NCI-H345 treated with DMSO at 0.1 percent for 48 hours (cell line): ENCODE measurements around the gene FHIT.

Source experiments
- DNase-seq: peaks from one replicate; lab custom pipeline; 2025; ENCODE audit not compliant: unreplicated experiment; lab: John Stamatoyannopoulos, UW

FHIT gene

DNA sequence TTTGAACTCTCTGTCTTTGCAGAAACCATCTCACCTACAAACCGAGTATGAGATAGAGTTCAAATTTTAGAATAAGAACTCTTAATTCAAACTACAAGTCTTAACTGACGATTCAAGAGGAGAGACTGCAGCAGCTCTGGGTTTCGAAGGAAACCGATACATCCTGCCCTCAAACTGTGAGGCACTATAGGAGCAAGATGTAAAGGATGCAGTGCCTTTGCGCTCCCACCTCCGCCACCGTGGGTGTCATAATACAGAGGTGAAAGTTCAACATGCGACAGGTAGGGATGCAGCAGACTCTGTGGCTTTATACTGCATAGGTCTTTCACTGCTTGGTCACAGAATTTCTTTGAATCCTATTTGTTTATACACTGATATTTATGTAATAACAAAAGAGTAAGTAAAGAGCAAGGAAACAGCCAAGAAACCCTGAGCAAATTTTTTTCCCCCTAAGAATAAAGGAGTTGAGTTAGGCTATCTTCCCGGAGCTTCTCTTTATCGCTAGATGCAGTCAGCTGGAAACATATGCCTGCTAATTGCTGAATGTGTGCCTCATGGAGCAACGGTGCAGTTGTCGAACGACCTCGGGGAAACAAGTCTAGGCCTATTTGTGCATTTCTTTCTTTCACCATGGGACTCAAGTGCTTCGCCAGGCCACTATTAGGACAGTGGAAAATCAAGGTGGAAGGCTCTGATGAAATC, 1103.9 kb downstream of the FHIT start:
- DNase-seq: no peak

DNA sequence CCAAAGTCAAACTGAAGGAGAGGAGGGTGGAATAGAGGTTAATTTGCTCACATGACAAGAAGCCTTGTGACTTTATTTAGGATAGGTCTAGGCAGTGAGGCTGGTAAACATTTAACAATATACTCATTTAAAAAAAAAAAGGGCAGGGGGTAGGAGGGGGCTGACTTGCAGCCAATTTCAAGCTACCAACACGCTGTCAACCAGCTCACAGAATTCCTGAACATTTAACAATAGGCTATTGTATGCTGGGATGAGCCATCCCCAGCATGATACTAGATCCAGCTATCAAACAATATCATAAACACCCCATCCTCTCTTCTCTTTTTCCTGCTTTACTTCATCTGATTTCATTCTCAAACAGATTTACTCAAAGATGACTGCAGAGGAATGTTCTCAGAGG, 1105.1 kb downstream of the FHIT start:
- DNase-seq: no peak

DNA sequence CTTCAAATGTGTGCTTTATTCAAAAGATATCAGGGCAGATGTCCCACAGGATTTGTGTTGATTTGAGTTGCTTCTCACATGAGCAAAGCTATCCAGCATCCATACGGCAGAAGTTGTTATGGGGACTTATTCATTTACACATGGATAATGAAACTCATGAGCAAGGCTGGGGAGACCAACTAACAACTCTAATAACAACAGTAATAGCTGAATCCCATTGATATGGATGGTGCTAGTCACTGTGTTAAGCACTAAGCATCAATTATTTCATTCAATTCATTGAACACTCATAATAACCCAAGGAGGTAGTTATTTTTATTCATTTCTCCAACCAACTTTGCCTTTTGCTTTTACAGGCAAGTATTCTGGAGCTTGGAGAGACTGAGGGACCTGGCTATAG, 1107.2 kb downstream of the FHIT start:
- DNase-seq: no peak

DNA sequence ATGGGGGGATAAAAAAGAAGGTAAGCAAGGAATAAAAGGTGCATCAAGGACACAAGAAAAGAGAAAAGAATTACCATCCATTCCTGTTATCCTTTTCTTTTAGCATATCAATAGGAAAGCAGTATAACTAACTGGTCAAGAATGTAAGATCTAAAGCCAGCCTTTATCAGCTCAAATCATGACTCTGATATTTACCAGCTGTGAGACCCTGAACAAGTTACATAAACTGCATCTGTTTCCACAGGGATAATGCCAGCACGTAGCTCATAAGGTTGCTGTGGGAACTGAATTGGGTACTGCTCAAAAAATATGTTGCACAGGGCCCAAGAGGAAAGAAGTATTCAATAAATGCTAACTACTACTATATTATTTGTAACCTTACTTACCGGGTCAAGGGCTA, 1109.2 kb downstream of the FHIT start:
- no peak for DNase-seq

DNA sequence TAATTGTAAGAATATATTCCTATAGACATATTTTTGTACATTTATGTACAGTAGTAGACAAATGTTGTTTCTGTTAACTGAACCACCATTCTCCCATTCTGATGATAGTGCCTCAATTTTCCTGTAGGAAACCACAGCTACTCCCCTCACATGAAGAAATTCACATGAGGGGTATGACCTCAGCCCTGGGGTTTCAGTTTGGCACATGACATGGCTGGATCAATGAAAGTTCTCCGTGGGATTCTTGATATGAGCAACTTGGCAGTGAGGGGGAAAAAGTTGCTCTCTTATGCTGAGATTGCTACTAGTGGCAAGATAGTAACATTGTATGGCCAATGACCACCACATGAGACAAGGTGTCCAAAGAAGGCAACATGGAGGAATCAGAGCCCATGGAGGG, 1111.1 kb downstream of the FHIT start:
- DNase-seq: no peak

DNA sequence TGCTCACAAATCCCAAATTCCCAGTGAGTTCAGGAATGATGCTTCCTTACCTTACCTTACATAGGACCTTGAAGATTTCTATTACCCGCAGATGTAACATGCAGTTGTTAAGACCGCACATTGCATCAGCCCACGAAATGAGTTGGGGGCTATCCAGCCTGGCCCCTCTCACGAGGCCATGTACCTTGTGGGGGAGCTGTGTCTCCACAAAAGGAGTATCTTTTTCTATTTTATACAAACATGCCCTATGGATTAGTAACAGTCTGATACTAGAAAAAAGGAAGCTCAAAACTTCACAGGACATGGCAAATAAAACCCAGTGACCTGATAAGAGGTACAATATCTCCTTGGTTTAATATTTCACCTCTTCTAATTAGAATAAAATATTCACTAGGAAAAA, 1114.7 kb downstream of the FHIT start:
- DNase-seq: no peak

DNA sequence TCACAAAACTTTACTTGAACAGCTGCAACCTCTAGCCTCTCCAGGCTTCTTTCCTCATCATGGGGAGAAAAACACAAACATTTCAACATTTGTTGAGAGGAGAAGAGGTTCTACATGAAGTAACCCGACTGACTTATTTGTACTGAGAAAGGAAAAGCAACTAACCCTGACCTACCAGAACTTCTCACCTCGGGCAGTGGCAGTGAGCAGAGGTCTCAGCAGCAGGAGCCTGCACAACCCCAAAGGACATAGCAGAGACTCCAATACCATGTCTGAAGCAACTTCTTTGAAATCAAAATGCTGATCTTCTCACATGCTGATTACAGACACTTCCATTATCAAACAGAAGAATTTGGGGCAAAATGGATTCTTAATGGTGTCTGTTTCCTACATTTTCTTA, 1115.8 kb downstream of the FHIT start:
- DNase-seq: no peak

DNA sequence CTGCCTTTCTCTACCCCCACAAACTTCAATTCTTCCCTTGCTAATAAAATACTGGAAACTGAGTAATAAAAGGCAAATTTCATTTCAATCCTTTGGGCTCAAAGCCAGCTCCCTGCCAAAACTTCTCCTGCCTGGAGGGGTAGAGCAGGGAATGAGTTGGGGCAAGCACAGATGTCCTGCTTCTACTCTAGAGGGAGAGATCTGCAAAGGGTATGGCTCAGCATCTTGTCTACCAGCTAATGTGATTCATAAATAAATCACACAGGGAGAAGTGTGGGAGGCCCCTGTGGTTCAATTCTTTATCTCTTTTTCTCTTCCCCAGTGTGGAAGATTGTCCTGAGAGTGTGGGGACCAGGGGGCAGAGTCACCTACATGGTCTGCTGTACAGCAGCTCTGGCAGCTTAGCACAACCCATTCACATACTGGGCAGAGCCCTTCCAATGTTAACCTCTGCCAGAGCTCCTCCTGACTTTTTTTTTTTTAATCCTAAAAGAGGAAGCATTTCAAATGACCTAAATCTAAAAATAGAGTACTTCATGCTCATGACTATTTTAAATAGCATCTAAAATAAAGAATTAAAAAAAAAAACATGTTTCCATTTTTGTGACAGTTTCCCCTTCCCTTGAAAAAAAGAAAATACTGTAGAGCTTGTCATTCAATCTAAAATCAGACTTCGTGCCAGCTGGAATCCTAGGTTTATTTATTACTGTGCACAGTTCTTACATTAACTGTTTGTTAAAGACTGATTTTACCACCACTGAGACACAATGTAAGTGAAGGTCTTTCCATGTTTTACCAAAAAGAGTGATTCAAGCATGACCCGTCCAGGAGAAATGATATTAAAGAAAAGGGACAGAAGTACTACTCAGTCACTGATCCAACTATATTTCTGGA, 1117.7 kb downstream of the FHIT start:
- no peak for DNase-seq

DNA sequence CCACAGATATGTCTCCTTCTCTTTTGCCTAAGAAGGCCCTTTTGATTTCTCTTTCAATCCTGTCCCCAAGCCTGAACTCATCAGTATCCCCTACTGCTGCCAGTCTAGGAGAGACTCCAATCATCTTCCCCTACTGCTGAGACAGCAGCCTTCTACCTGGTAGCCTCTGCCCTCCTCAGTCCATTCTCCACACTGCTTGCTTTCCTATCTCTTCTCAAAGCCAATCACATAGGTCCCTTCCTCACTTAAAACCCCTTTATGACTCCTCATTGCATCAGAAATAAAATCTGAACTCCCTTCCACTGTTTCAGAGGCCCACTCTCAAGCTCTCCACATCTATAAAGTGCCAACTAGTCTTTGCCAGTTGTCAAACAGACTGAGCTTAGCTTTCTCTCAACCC, 1119.6 kb downstream of the FHIT start:
- DNase-seq: no peak

DNA sequence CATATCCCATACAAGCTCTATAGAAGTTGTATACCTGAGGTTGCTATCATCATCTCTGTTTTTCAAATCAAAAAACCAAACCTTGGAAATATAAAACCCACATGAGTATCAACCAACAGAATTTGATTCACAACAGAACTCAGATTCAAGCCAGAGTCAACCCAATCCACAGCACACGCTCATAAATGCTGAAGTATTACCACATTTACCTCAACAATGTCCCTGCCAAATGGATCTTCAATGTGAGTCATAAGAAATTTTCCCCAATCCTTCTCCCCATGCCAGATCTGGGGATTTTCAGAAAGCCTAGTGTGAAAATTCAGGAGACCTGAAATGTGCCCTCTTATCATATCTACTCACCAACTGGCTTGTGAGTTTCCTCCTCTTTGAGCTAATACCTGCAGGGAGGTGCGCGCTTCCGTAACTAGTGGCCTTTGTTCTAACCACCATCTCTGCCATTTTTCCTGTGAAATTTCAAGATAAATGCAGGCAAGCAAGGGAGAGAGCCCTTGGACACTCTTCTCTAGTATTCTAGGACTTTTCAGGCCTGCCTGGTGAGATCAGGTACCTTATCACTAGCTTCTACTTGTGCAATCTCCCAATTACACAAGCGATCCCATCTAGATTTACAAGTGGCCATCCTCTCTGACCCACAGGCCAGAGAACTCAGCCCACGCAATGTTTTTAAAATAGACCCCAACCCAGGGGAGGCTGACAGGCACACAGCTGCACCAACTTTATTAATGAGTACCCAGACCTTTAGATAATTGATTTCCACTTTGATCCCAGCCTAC, 1124.5 kb downstream of the FHIT start:
- DNase-seq: no peak

DNA sequence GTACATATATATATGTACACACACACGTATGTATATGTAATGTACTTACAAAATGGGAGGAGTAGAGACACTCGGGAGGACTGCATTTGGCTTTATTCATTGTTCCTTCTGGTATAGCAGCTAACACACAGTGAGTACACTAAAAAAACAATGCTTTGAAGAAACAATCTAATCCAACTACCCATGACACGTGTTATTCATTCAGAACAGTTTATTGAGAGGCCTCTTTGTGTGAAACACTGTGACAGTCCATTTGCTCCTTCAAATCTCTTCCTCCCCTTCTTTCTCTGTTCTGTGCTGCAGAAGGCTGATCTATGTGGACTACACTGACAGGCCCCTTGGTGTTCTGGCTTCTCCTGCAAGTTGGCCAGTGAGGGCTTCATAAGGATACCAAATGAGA, 1125.6 kb downstream of the FHIT start:
- no peak for DNase-seq

DNA sequence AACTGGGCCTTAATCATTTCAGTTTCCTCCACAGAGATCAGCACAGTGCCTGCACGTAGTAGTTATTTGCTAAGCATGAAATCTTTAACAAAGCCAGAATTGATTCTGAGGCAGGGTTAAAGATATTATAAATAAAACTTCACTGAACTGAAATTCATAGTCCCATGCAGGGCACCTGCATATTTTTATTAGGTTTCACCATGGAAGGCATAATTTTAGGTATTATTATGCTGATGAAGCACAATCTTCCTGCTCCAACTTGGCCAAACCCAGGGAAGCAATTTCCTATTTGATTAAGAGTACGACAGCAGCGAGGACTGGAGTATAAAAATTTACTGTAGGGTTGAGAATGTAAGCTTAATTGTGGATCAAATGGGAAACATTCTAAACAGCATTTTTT, 1131.0 kb downstream of the FHIT start:
- DNase-seq: no peak

DNA sequence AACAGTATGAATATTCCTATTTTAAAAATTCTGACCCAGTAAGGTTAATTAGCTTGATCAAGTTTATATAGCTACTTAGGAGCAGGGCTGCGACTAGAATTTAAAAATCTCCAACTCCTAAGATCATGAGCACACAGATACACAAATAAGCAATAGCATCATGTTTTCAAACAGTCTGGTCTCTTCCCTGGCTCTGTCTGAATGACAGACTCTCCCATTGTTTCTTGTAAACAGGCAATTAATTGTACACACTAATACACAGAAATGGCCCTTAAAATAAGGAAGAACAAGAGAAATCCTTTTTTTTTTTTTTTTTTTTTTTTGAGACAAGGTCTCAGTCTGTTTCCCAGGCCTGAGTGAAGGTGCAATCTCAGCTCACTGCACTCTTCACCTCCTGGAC, 1137.1 kb downstream of the FHIT start:
- no peak for DNase-seq

DNA sequence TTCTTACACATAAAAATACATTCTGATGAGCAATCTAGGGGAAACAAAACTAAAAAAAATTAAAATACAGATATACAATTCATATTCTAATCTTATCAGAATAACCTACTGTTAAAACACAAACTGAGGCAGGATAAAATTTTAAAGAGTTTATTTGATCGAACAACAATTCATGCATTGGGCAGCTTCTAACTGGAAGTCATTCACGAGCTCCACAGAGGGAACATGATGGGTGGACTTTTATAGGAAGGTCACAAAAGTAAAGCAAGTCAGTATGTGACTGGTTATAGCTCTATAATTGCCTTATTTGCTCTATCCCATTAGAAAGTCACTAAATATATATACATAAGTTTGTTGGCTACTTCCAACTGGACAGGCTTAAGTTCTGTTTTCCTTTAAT, 1144.0 kb downstream of the FHIT start:
- no peak for DNase-seq

DNA sequence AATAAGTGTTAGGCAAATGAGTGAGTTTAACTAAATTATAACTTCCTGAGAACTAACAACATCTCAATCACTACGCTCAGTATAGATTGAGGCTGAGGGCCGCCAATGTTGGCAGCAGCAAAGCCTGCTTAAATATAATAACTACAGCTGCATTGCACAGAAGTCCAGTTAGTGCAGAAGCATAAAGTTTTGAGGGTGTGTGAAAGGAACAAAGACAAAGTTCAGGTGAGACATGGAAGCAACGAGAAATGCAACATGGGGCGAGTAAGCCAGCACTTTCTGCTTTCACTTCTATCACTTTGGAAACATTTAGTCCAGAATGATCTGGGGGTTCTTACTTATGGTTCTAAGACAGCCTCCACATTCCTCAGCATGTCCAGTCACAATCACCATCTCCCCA, 1149.1 kb downstream of the FHIT start:
- no peak for DNase-seq

DNA sequence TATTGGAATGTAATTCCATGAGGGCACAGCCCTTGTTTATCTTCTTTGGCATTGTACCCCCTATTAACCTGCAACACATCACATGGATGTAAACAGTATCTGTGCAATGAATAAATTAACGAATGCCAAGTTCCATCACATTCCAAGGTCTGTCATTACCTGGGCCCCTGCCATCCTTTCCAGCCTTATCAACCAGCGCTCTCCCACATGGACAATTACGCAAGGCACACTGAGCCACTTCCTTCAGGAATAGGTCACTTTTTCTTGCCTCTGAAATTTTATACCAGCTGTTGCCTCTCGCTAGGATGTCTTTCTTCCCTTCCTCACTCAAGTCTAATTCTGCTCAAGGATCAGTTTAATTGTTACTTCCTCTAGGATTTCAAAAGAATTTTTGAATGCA, 1149.6 kb downstream of the FHIT start:
- DNase-seq: no peak

DNA sequence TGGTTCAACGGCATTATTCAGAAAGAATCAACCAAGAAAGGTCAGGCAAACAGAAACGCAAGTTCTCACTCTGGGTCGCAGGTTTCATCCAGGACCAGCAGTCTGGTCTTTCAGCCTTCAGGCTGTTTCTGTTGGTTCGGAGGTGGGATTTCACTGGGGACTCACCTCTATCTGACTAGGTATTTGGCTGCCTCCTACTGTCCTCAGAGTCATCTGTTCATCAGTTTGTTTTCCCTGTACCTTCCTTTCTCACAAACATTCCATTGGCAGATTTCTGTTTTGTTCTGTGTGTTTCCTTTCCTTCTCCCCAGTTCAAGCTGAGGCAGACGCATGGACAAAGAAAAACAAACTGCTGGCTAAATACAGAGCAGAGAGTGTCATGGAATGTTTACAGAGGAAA, 1154.8 kb downstream of the FHIT start:
- DNase-seq: no peak

DNA sequence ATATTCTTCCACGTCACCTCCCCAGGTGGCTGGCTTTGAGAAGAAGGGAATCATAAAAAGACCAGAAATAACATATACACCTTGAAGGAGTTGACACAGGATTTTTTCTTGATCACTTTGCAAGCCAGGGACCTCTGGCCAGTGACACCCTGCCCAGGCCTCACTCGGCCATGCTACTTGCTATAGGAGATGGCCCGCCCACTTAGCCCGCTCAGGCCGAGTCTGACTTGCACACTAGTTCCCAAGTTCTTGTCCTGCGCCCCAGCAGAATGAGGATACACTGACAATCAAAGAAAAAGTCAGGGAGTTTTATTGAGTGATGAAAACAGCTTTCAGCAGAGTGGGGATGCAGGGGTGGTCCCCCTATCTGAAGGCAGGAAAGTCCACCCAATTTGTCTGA, 1155.3 kb downstream of the FHIT start:
- no peak for DNase-seq

DNA sequence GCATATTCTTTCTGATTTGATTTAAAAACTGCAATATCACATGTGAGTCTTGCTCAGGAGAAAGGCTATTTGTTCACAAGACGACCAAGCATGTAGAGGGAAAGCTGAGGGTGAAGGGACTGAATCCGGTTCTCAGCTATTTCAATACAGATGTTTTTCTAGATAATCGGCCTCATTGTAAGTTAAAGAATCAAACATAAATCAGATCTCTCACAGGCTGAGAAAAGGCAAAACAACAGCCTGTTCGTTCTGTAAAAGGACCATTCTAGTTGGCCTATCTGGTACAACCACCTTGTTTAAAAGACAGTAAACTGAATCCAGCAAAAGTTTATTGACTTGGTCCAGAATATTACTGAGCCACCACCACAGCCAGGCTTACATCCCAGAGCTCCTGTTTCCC, 1155.7 kb downstream of the FHIT start:
- no peak for DNase-seq

DNA sequence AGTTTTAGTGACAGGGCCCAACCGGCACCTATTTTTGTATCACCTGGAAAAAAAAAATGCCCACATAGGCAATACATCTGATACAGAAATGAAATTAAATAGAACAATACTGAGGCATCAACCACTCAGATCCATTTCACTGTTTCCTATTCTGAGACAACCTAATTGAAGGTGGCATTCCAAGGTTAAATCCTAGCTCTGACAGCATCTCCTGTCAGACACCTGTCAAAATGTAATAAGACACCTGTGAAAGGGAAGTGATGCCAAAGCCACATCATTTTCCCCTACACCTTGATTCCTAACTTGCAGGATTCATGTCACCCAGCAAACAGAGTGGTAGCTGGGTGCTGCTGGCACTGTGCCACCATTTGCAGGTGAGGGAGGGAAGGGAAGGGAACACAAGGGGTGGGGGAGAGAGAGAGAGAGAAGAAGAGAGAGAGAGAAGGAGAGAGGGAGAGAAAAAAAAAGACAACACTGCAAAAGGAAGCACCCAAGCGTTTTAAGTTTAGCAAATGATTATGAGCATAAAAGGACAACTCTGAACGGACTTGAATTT, 1156.8 kb downstream of the FHIT start:
- peak; percentile 43 for DNase-seq

DNA sequence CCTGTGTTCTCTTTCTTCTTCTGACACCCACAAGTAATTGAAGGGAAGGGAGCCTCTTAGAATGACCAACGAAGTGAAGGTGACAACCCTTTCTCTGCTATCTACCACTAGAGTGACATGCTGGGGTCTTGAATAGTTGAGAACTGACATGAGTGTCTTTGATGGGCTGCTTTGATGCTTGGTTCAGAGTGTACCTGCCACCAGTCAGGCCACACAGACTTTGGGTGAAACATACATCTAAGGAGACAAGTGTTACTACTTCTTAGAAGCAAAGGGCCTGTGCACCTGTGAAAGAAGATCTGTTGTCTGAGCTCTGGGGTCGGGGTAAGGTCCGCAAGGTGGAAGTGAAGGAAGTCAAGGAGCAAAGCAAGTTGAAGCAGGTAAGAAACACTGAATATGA, 1160.7 kb downstream of the FHIT start:
- no peak for DNase-seq

DNA sequence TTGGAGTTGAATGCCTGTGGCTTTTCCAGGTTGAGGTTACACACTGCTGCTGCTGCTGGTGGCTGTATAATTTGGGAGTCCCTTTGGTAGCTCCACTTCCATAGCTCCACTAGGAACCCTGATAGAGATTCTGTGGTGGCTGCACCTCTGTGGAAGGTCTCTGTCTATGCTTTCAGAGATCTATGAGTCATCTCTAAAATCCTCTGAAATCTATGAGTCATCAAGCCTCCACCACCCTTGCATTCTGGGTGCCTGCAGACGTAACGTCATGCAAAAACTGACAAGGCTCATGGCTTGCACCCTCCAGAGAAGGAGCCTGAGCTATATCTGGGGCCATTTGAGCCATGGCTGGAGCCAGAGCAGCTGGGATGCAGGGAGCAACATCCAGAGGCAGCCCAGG, 1164.4 kb downstream of the FHIT start:
- no peak for DNase-seq
